ENCODE data around the gene POLDIP3.
"Not testable (repeated sequence)": the region's sequence is repeated elsewhere in the genome, so short reads cannot be mapped to it uniquely, and the experiment has no call there.

POLDIP3 gene

DNA sequence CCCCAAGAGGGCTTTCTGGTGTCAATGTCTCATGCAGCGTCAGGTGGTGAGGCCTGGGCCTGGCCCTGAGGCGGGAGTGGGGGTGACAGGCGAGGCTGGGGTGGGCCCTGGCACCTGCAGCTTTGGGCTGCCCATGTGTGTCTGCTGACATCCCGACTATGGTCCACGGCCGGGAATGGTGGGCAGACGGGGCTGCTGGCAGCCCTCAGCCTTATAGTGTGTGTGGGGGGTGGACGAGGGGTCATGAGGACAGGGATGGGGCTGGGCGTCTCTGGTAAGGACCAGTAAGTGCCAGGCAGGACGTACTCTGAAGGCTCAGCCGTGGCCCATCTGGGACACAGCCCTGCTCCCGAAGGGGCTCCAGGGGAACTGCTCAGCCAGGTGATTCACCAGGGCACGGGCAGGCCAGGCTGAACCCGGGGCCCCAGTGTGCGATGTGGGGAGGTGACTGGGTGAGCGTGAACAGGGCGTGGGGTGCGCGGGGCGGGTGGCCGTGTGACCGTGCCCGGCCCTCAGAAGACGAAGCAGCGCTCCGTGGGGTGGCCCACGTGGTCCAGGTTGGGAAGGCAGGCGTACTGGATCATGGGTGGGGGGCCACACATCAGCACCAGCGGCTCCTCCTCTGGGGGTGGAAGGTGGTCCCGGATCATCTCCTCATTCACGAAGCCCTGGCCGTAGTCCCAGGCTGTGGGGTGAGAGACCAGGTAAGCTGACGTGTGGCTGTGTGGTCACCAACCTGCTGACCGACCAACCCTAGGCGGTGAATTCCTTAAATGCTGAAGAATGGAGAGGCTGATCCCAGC, 4.8 kb upstream of the POLDIP3 start:
- DNase-seq = no peak

DNA sequence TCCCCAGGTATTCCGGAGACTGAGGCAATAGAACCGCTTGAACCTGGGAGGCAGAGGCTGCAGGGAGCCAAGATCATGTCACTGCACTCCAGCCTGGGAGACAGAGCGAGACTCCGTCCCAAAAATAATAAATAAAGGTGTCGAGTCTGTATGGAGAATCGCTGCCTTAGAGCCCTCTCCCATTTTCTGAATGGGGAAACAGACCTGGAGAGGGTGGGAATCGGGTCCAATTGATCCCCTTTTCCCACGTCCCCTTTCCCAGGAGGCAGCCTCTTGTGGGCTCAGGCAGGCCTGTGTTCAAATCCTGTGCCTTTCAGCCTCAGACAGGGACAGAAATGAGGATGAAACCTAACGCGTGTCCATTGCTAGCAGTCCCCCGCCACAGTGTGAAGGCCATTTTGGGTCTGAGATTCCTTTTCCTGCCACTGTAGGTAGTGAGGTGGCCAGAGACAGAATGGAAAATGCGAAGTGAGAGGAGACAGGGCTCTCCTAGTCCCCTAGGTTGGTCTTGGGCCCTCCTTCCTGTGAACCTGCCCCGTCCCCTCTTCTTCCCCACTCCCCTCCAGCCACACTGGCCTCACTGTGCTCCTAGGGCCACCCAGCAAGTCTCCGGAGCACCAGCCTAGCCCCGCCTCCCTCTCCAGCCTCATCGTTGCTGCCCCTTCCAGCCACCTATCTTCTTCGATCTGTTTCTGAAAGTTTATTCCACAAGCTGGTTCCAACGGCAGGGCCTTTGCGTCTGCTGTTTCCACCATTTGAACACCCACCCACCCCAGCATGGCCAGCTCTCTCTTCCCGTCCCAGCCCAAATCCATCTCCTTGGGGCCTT, 2.7 kb upstream of the POLDIP3 start:
- no peak for DNase-seq

DNA sequence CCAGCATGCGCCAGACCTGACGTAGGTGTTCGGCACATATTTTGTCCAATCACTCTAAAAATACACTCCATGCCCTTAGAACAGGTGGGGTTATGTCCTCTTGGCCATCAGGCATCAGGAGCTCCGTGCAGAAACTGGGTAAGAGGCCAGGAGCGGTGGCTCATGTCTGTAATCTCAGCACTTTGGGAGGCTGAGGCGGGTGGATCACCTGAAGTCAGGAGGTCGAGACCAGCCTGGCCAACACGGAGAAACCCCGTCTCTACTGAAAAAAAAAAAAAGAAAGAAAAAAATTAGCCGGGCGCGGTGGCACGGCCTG, 1.1 kb upstream of the POLDIP3 start:
- not testable (repeated sequence) for DNase-seq

DNA sequence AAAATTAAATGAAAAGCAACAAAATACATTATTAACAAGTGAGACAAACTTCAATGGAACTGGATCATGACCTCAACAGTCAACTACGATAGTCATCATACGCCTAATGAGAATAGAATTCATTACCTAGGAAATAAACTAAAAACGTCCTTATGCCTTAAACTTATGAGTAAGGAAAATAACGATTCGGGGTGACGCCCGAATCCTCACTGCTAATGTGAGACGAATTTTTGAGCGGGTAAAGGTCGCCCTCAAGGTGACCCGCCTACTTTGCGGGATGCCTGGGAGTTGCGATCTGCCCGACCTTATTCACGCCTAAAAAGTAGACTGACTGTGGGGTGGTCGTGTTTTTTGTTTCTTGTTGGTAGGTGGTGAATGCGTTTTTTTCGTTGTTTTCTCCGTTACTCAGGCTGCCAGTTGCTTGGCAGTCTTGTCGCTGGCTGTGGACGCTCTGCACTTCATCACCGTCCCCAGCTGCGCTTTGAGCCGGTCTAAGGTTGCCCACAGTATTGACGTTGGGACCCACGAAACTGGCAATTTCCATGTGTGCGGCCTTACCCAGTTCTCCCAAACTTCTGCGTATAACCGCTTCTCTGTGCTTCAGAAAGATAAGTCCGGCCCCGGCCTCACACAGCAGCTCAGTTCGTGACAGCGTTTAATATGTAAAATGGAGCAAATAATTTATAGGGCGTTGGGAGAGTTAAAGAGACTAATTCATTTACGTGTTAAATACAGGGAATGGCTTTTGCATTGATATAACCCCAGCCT, 593 bp upstream of the POLDIP3 start:
- peak; percentile 84 to 91 for DNase-seq

DNA sequence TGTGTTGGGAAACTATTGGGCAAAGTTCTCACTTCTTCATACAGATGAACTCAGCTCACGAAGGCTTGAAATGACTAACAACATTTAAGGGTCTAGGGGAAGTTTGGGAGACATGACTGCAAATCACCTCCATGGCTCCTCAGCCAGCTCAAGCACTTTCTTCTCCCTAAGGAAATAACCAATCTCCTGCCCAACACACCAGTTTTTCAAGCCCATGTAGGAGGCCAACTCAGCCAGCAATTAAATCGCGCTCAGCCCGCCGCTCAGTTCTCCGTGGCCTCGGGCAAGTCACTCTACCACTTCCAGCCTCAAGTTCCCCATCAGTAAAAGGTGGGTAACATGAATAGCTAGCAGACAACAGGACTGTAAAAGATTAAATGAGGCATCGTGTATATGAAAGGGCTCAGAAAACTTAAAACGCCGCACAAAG, 796 bp downstream of the POLDIP3 start:
- DNase-seq = peak; percentile 32 to 38

DNA sequence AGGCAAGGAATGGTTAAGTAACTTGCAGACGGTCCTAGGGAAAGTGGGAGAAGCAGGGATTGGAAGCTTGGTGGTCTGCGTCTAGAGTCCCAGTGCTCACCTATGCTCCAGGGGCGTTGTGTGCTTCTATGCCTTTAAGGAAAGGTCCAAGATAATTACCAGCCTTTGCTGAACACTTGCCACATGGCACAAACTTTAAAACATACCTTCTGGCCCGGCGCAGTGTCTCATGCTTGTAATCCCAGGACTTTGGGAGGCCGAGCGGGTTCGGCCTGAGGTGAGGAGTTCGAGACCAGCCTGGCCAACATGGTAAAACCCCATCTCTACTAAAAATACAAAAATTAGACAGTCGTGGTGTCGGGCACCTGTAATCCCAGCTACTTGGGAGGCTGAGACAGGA, 2.3 kb downstream of the POLDIP3 start:
- DNase-seq = no peak

DNA sequence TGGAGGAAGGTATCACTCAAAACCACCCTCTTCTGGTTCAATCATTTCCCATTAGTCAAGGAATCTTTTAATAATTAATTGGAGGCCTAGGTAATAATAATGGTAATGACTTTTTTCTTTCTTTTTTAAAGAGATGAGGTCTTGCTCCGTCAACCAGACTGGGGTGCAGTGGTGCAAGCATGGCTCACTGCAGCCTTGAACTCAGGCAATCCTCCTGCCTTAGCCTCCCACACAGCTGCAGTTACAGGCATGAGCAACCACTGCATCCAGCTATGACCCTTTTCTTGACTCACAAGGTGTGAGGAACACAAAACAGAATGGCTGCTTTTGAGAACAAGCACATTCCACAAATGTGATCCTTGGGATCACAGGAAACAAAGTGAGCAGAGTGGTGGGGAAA, 3.6 kb downstream of the POLDIP3 start:
- DNase-seq = no peak

DNA sequence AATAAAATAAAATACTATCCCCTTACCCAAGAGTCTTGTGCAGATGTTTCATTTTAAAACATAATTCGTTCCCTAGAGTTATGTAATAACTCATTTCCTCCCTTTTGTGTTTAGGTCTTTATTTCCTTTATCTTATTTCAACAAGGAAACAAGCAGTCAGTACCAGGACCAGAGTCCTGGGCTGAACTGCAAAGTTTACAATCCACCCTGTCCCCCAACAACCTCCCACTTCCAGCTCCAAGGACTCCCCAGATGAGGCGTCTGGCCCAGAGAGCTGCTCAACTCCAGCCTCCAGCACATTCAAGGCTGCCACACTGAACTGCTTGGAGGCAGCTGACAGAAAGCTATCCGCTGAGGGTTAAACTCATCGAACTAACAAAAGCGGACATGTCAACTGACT, 4.5 kb downstream of the POLDIP3 start:
- no peak for DNase-seq

DNA sequence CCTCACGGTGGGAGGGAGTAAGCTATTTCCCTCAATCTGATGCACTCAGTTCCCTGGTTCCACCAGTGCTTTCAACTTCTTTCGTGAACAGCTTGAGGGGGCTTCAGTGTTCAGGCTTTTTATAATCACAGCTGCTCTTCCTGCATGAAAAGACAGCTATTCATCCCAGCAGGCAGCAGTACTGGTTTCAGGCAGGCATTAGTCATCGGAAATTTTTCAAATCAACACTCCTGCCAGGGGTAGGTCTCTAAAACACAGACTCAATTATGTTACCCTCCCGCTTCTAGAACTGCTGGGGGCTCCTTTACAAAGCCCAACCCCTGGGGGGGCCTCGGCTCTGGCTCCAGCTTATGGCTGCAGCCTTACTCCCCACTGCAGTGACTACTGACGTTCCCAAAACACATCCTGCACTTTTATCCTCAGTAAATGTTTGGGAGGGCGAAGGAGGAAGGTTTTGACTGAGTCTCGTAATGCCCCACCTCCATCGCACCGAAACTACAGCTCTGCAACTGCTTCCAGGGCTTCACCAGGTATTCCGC, 5.8 kb downstream of the POLDIP3 start:
- no peak for DNase-seq

DNA sequence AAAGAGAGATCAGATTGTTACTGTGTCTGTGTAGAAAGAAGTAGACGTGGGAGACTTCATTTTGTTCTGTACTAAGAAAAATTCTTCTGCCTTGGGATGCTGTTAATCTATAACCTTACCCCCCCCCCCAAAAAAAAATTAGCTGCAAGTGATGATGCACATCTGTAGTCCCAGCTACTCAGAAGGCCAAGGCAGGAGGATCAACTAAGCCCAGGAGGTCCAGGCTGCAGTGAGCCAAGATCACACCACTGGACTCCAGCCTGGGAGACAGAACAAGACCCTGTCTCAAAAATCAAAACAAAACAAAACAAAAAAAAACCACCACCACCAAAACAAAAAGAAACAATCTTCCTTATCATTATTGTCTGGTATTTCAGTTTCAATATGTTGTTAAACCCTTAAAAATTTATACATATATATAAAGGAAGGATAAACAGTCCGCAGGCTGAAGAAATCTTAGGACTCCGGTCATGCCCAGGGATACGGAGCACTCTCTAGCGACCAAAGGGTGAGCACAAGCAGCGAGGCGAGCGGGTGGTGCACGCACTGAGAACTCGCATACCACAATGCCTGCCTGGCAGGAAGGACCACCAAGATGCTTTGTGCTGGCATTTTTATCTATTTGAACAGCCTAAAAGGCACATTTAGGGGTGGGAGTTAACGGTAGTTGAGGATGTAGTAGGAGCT, 6.4 kb downstream of the POLDIP3 start:
- no peak for DNase-seq

DNA sequence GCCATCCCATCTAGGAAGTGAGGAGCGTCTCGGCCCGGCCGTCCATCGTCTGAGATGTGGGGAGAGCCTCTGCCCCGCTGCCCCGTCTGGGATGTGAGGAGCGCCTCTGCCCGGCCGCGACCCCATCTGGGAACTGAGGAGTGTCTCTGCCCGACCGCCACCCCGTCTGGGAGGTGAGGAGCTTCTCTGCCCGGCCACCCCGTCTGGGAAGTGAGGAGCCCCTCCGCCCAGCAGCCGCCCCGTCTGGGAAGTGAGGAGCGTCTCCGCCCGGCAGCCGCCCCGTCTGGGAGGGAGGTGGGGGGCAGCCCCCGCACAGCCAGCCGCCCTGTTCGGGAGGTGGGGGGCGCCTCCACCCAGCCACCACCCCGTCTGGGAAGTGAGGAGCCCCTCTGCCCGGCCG, 7.0 kb downstream of the POLDIP3 start:
- not testable (repeated sequence) for DNase-seq

DNA sequence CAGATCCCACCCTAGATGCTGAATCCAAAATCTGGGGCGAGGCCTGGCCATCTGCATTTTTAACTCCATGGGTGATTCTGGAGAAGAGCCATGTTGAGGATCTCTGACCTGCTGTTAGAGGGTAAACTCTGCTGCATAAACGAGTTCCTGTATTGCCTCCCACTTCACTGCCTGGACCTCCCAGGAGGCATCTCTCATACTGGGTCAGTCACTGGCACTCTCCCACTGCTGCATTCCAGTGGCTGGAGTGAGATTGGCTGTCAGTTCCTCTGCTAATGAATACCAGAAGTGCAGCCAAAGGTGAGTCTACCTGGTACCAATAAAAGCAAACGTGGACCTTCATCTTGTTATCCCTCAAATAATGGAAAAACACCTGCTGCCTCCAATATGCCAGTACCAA, 10.3 kb downstream of the POLDIP3 start:
- DNase-seq = no peak

DNA sequence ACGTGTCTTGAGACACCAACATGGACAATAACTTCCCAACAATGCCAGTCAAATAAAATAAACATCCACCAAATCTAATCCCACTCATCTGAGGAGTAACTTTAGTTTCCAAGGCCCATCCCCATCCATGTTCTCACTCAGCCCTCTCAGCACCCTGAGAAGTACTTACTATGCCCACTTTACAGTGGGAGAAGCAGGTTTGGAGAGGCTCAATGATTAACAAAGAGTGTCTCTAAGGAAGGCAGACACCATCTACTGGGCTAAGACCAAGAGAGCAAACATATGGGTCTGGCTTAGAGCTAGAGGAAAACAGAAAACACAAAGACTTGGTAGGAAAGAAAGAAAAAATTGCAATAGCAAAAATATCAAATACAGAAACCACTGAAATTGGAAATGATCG, 11.3 kb downstream of the POLDIP3 start:
- no peak for DNase-seq

DNA sequence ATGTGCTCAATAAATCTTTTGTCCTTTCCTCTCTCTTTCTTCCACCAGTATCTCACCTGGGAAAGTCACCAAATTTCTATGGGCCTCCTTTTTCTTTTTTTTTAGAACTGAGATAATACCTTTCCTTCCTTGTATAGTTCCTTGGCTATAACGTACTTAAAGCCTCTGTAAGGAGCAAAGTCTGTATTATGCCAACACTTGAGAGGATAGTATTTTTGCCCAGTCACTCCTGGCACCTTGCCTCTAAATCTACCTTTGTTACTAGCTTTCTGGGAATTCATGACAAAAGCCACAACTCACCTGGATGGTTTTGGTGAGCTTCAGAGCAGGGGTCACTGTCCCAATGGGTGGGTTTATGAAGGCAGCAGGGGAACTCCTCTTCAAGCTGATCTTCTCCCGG, 12.2 kb downstream of the POLDIP3 start:
- no peak for DNase-seq

DNA sequence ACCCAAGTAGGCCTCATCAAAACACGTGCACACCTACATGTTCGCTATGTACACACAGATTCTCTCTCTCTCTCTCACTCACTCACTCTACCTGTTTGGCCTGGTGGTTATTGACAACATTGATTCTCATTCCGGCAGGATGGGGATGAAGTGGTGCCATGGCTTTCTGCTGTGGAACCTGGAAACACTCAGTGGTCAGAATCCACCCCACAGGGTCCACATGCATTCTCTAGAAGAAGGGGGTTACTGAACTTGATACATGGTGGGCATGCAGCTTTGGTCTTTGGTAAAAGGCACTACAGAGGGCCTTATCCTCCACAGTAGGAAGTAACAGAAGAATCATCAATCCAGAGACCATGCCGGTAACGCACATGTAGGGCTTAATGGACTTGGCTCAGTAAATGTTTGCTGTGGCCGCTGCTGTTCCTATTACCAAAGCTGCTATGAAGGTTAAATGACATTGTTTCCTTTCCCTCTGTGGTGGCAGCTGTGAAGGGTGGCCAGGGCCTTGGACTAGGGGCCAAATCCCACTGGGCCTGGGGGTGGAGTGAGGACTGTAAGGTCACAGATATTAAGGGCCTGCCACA, 12.7 kb downstream of the POLDIP3 start:
- DNase-seq = no peak

DNA sequence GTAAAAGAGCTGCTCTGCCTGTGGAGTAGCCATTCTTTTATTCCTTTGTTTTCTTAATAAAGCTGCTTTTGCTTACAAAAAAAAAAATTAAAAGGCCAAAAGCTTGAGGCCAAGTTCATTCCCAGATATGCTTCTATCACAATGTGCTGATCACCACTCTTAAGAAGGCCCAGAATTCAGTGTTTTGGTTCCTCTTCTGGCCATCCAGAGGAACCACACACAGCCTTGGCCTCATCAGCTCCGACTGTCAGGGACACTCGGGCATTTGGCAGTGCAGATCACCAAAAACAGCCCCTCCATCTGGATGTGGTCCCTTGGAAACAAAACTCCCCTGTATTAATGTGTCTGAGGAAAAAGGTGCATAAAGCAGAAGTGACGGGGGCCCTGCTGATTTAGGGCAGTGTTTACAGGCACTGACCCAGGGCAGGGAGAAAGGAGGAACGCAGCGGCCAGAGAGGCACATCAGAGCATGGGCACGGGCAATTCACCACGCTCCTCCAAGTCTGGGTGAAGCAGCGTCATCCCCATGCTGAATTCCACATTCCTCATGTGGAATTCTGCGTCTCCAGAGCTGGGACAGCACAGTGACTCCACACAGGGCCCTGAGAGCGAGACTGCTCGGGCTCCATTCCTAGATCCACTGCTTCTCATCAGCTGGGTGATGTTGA, 17.7 kb downstream of the POLDIP3 start:
- DNase-seq = no peak

DNA sequence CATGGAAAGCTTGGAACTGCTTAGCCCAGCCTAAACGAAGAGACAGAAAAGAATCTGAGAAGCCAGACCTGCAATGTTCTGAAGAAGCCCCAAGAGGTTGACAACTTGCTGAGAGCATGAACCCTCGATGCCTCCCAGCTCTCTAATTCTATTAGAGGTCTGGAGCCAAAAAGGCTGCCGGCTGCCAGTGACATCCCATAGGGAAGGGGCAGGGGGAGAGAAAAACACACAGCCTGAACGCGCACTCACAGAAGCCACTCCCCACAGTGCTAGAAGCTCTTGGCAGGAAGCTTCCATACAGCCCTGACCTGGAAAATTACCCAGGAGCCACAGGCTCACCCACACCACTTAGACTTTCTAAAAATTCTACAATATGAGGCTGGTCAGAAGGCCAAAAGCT, 18.3 kb downstream of the POLDIP3 start:
- no peak for DNase-seq

DNA sequence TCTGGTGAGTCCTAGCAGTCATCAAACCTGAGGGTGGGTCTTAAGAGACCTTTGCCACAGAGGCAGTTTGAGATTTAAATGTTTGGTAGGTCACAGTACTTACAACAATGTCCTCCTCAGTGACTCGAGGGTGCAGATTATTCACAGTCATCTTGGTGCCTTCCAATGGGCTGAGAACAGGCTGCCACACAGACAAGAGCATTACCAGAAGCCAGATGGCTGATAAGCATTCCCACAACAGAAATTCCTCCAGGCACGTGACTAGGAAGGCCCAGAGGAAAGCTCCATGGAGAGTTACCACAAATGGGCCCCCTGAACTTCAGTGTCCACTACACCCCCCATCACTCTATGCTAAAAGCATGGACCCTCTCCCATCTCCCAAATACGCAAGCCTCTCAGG, 19.2 kb downstream of the POLDIP3 start:
- no peak for DNase-seq

DNA sequence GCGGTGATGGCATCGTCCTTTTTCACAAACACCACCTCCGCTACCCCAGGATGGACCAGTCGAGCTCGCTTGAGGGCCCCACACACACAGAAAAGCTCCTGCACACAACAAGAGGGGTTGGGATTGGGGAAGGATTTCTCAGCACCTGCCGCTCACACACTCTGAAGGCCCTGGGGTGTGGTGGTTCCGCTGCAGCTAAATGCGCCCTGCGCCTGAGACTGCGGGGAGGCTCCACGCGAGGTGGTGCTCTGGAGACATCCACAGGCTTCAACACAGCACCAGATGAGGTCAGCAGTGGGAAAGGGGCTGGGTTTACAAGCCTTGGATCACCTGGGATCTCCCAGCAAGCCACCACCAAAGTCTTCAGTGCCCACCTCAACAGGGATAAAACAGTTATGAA, 22.7 kb downstream of the POLDIP3 start:
- no peak for DNase-seq

DNA sequence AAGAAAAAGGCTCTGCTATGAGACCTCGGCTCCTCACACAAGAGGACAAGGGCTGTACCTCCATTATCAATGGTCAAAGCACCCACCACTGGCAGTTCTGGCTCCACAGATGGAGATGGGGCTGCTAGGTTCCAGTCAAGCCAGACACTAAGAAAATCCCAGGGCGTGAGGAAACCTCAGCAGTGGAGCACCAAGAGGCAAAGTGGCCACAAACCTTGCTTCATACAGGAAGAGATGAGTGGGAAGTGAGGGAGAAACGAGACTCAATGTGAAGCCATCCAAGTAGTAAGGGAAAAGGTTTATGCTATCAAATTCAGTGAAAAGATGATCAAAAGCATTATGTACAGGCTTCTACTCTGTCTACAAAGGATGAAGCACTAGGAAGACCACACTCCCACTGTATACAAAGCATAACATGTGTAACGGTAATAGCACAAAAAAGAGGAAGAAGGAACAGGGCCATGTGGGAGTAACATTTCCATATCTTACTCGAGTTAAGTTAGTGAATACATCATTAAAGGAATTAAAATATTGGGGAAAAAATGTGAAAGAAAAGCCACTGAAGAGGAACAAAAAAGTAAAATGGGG, 27.0 kb downstream of the POLDIP3 start:
- DNase-seq = no peak

DNA sequence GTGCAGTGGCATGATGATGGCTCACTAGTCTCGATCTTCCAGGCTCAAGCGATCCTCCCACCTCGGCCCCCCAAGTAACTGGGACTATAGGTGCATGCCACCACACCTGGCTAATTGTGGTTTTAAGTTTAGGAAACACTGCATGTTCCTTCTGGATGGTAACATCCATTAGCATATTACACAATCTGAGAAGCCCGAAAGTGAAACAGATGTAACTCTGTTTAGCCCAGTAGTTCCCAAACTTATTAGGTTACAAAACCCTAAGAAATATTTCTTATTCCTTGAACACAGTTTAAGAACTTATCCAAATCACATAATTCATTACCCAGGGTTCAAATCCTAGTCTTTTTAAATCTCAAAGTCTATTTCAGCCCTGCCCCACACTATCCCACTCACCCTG, 28.3 kb downstream of the POLDIP3 start:
- no peak for DNase-seq
